Hypothalamus (tissue), 51 donors: ENCODE results near the gene QPCTL.
"Not testable (repeated sequence)": the region's sequence is repeated elsewhere in the genome, so short reads cannot be mapped to it uniquely, and the experiment has no call there.

Experiments used
- DNase-seq, 51 donors: peaks; one replicate each; lab custom pipeline; 2025; lab: John Stamatoyannopoulos, UW

QPCTL gene

DNA sequence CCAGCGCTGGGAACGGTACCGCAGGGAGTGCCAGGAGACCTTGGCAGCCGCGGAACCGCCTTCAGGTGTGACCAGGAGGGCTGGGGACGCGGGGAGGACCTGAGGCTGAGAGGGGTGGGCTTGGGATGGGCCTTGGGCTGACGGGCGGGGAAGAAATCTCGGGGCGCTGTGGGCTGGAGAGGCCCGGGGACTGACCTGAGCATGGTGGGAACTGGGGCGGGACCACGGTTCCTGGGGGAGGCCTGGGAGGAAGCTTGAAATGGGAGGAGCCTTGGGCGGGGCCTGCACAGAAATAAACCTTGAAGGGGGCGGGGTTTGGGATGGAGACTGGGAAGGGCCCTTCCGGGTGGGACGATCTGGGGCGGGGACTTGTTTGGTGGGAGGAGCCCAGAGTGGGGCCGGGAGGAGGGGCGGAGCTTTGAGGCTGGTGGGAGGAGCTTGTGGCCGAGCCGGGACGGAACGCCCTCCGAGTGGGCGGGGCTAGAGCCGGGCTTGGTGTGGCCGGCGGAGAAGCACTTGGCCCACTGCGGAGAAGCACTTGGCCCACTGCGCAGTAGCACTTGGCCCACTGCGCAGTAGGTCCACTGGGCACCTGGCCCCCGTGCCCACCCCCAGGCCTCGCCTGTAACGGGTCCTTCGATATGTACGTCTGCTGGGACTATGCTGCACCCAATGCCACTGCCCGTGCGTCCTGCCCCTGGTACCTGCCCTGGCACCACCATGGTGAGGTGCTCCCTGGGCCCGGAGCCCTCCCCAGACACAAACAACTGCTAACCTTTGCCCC, 21.6 kb upstream of the QPCTL start:
- DNase-seq = peak in 46 of 51 donors; percentile 2 to 89 (median 53)

GRCh38 chr19:45674946-45675345, 17.5 kb upstream of the QPCTL start:
- DNase-seq = no peak

DNA sequence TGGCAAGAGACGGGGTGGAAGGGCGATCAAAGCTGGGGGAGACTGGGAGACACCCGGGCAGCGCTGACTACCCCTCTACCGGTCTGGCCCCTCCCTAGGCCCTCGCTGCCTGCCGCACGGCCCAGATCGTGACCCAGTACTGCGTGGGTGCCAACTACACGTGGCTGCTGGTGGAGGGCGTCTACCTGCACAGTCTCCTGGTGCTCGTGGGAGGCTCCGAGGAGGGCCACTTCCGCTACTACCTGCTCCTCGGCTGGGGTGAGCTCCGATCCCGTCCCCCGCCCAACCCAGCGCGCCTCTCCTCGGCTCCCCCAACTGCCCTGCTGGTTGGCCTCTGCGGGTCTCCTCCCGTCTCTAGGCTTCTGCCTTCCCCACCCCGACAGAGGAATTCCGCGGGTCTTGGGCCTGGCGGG, 15.6 kb upstream of the QPCTL start:
- DNase-seq = peak in 1 of 51 donors; percentile 2

- peak in 43 of 51 donors; percentile 2 to 87 (median 56) for DNase-seq
These were observed 14.9 kb upstream of the QPCTL start for GRCh38 chr19:45677351-45678230.

- DNase-seq = peak in 50 of 51 donors; percentile 28 to 92 (median 78)
These were observed 11.0 kb upstream of the QPCTL start for GRCh38 chr19:45681391-45682015.

DNA sequence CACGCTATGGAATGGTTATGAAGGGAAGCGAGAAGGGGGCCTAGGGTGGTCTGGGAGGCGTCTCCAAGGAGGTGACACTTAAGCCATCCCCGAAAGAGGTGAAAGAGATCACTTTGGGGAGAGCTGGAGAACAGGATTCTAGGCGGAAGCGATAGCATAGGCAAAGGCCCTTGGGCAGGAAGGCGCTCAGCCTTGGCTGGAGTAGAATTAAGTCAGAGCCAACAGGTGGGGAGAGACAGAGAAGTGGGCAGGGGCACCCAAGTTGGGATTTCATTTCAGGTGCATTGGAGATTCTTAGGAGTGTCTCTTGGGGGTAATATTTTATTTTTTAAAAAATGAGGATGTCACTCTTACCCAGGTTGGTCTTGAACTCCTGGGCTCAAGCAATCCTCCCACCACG, 10.3 kb upstream of the QPCTL start:
- DNase-seq = no peak

- DNase-seq = no peak
These were observed 9.6 kb upstream of the QPCTL start for GRCh38 chr19:45682908-45683307.

DNA sequence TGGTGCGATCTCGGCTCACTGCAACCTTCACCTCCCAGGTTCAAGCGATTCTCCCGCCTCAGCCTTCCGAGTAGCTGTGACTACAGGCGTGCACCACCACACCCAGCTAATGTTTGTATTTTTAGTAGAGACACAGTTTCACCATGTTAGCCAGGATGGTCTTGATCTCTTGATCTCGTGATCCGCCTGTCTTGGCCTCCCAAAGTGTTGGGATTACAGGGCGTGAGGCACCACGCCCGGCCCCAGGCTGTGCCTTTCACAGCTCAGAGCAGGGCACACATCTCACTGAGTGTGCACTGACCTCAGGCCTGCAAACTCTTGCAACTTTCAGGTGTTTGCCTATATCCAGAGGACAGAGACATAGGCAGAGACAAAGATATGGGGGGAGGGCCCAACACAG, 7.4 kb upstream of the QPCTL start:
- DNase-seq = not testable (repeated sequence)

DNA sequence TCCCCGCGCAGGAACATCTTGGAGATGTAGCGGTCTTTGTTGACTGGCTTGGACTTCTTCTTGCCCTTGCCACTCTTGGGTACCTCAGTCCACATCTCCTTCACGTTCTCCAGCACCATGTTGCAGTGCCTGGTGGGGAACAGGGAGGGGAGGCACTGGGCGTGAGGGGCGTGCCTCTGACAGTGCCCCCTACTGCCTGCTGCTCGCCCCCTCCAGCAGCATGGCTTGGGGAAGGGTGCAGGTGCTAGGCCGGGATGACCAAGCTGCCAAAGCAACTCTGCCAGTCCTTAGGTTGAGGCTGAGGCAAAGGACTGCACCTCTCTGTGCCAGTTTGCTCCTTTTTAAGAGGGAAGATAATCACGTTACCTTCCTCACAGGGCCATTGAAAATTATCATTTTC, 4.9 kb upstream of the QPCTL start:
- no peak for DNase-seq

GRCh38 chr19:45691516-45692186, 815 bp upstream of the QPCTL start, which contains the start of gene SNRPD2:
TSS of gene SNRPD2 (minus strand) at chr19:45691953. CDS start at chr19:45691888, 65 bp downstream.
- peak; percentile 69 to 100 (median 94) for DNase-seq

DNA sequence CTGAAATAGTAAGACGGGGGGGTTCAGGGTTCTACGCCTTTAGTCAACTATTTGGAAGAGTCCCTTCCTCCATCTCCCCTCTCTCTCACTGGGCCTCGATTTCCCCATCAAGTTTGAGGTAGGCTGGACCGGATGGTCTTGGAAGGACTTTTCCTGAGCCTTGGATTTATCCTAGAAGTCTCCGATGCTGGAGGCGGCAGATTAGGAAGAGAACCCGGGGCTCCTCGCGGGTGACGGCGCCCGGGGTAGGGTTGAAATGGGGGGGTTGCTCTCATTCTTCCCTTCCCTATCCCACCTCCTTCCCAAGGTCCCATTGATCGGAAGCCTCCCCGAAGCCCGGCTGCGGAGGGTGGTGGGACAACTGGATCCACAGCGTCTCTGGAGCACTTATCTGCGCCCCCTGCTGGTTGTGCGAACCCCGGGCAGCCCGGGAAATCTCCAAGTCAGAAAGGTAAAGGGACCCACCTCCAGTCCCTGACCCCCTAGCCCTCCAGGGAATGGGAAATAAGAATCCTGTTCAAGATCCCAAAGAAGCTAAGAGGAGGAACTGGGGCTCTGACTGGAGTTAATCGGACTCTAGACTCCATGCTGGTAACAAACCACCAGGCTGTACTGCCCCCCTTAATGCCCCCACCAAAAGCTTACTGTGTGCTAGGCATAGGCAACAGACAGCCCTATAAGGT, 781 bp downstream of the QPCTL start:
- peak in 50 of 51 donors; percentile 9 to 74 (median 43) for DNase-seq

DNA sequence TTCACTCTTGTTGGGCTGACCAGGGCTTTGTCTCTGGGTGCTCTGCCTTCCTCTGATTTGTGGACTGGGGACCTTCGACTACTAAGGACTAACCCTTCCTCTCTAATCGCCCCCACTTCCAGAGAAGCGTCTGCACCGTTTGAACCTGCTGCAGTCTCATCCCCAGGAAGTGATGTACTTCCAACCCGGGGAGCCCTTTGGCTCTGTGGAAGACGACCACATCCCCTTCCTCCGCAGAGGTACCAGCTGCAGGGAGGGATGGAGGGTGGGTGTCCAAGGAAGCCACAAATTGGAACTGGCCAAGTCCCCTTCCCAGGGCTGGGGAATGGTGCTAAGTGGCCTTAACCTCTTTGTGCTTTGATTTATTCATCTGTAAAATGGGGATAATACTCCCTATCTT, 9.2 kb downstream of the QPCTL start:
- no peak for DNase-seq

DNA sequence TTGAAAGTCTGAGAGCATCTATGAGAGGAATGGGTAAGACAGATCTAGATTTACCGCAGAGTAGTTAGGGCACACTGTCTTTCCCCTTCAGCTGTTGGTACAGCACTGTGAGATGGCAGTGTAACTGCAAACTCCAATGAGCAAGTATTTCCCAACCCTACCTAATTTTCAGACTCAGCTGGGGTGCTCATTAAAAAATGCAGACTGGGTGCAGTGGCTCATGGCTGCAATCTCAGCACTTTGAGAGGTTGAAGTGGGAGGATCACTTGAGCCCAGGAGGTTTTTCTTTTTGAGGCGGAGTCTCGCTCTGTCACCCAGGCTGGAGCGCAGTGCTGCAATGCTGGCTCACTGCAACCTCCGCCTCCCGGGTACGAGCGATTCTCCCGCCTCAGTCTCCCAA, 12.6 kb downstream of the QPCTL start:
- DNase-seq = no peak

DNA sequence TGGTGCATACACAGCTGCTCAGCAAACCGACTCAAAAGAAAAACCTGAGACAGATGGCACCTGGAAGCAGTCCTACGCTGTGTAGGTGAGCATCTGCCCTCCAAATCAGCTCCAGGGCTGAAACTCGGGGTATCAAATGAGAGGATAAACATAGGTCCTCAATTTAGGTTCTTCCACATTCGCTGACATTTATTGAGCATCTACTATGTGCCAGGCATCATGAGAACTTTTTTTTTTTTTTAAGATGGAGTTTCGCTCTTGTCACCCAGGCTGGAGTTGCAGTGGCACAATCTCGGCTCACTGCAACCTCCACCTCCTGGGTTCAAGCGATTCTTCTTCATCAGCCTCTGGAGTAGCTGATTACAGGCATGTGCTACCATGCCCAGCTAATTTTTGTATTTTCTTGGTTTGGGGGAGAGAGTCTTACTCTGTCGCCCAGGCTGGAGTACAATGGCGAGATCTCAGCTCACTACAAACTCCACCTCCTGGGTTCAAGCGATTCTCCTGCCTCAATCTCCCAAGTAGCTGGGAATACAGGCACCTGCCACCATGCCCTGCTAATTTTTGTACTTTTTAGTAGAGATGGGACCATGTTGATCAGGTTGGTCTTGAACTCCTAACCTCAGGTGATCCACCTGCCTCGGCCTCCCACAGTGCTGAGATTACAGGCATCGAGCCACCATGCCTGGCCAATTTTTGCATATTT, 13.4 kb downstream of the QPCTL start:
- DNase-seq = no peak

DNA sequence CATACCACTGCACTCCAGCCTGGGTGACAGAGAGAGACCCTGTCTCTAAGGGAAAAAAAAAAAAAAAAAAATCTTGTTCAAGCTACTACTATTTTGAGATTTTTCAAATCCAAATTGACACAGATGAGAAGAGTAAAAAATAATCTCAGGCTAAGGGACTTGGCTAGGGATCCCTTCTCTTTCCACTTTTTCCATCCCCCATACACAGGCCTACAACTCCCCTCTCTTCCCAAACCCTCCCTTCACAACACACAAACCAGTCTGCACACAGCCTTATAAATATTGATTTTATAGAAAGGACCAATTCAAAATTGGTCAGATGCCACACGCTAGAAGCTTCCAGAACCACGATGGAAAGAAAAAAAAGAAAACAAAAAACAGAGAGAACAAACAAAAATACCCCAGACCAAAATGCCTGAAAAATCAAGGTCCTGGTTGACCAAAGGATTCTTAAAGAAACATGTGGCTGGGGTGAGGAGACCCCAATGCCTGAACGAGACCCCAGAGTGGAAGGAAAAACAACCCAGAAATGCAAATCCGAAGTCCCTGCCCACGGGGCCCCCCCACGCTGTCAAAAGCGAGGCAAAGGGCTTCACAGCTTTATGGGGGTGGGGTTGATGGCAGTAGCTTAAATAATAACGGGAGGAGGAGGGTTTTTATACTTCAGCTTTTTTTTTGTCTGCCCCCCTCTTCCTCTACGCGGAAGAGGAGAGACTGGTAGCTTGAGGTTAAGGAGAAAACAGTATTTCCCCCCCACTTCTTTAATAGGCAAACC, 18.1 kb downstream of the QPCTL start:
- no peak for DNase-seq

DNA sequence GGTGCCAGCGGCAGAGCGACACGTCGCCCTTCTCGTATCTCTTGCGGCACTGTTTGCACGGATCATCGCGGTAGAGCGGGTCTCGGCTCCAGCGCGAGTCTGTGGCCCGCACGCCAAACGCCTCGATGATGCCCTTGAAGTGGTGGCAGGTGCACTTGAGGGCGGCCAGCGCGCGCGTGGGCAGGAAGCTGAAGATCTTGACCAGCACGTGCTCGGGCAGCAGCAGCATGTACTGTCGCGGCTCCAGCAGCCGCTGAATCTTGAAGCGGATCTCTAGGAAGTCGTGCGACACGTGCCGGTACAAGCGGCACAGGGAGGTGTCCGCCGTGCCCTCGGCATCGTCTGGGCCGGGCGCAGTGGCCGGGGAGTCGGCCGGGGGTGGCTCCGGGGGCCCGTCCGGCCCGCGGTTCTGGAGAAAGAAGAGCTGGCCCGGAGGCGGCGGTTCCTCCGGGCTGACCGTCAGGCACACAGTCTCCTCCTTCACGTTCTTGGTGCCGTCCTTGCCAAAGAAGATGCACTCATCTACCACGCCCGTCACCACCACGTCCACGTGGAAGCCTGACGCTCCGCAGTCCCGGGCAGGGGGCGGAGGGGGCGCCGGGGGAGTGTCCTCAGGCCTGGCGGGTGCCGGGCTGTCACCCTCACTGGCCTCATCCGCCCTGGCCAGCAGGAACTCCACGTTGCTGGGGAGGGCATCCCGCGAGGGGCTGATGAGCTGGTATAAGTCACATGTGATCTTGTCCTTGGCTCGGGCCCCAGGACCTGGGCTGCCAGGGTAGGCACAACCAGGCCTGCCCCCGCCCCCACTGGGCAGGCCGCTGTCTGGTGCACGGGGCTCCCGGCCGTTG, 19.6 kb downstream of the QPCTL start:
- DNase-seq = no peak

GRCh38 chr19:45712699-45713067, 20.2 kb downstream of the QPCTL start:
- no peak for DNase-seq

GRCh38 chr19:45713141-45713540, 20.7 kb downstream of the QPCTL start:
- no peak for DNase-seq
